ENCODE results near the gene SLC15A4. TPM values are rescaled to one million over a fixed set of nuclear protein-coding genes. Genes with fewer than 3 reads are reported as not detected.

SLC15A4 gene
- total RNA-seq, 3 donors from 2014 or later (not counting 1 experiment from before 2014, with no cell fraction given): 176 to 306 (median 250) TPM

DNA sequence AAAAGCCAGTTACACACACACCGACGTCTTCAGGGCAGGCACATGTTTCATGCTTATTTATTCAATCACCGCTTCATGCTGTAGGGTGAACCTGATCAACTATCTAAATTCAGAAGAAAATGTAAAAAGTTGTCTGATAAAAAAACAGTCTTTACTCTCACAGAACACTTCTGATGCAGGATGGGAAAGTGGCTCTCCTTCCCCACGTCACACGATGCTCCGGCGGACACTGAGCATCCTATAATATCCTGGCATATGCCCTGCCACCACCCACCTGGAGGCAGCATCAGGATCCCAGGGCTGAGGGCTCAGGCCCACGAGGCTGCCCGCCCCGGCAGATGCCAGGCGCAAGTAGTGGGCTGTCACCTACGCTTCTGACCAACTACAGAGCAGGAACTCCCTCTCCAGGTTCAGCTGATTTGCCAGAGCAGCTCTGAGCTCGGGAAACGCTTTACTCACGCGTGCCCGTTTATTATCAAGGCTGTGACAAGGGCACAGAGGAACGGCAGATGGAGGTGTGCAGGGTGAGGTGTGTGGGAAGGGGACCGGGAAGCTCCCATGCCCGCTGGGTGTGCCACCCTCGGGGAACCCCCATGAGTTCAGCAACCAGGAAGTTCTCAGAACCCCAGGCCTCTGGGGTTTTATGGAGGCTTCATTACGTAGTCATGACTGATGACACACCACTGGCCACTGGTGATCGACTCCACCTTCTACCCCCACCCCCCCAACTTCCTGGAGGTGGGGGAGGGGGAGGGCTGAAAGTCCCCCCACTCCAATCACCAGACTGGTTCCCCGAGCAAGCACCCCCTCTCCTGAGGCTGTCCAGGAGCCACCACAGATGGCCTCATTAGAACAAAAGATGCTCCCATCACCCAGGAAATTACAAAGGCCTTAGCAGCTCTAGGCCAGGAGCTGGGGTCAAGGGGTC, 32.1 kb downstream of the SLC15A4 start:
- Histone ChIP-seq H3K36me3 (ENCODE audit: control insufficient read depth, insufficient read depth, low read length) (peaks cover 32% of the 10 kb centered on the region), H3K27me3 (ENCODE audit: control insufficient read depth, insufficient read depth, low read length) (no peaks in the 10 kb centered on the region), H3K4me1 (ENCODE audit: control insufficient read depth, insufficient read depth, low read length) (peaks cover 70% of the 10 kb centered on the region), H3K9me3 (ENCODE audit: control insufficient read depth, insufficient read depth, low read length) (no peaks in the 10 kb centered on the region), H3K27ac (ENCODE audit: low read length) (peak overlapping the region; percentile 100), H3K4me3 (ENCODE audit: low read length) (no peak overlapping the region)
- H3K36me3 Mint-ChIP-seq: no peaks in the 10 kb centered on the region
- peak; percentile 46 to 54 for DNase-seq
- TF ChIP-seq, protein P1, sequence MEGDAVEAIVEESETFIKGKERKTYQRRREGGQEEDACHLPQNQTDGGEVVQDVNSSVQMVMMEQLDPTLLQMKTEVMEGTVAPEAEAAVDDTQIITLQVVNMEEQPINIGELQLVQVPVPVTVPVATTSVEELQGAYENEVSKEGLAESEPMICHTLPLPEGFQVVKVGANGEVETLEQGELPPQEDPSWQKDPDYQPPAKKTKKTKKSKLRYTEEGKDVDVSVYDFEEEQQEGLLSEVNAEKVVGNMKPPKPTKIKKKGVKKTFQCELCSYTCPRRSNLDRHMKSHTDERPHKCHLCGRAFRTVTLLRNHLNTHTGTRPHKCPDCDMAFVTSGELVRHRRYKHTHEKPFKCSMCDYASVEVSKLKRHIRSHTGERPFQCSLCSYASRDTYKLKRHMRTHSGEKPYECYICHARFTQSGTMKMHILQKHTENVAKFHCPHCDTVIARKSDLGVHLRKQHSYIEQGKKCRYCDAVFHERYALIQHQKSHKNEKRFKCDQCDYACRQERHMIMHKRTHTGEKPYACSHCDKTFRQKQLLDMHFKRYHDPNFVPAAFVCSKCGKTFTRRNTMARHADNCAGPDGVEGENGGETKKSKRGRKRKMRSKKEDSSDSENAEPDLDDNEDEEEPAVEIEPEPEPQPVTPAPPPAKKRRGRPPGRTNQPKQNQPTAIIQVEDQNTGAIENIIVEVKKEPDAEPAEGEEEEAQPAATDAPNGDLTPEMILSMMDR (IDR thresholded peaks at IDR 0.05): no peak
- 71% methylated on average over 22 of the region's 24 CpGs for WGBS (ENCODE audit: insufficient coverage)
- peak overlapping the region; percentile 100 for H3K27ac Mint-ChIP-seq
- H3K4me1 Mint-ChIP-seq: peaks cover 63 to 69% of the 10 kb centered on the region in 2 donors
- intact Hi-C loops (cut with micrococcal nuclease): loop anchor here (10.0 kb wide), 1 partner anchor 147 kb away; no protein-coding TSS in a partner anchor
- peak; percentile 41 to 66 (median 56) for ATAC-seq
- H3K4me3 Mint-ChIP-seq: peak overlapping the region; percentile 94
- H3K9me3 Mint-ChIP-seq: peaks cover 0 to 2% of the 10 kb centered on the region in 2 donors
- H3K27me3 Mint-ChIP-seq (ENCODE audit: low read depth in 2 of 2): no peaks in the 10 kb centered on the region

DNA sequence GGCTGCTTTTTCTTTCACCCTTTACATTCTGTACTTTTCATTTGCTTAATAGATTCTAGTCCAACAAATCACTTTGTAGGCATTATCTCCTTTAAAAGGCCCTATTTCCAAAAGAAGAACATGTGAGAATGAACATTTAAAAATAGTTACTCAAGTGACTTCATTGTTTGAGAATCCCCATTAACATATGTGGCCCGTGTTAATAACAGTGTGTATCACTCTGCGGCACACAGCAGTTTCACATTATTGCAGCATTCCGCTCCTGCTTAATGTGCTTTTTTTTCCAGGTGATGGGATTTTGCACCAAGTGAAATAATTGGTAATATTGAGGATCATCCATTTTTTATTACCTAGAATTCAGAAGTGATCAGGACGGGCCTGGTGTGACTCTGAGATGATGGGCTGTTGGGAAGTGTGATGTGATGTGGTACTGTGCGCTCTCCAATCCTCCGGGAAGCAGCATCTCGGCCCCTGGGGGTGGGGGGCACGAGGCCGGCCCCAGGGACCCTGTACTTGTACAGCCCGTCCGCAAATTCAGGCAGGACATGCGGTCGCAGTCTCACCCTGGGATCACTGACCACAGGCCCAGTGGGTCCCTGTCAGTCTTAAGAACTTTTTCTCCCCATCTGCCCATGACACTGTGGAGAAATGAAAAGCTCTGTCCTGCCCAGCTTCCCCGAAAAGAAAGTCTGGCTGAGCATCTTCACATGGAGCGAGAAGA, 32.9 kb downstream of the SLC15A4 start:
- Mint-ChIP-seq H3K36me3 (no peaks in the 10 kb centered on the region), H3K9me3 (no peaks in the 10 kb centered on the region), H3K27me3 (ENCODE audit: low read depth in 2 of 2) (no peaks in the 10 kb centered on the region), H3K4me3 (peak overlapping the region; percentile 9), H3K4me1 (peaks cover 56 to 60% of the 10 kb centered on the region in 2 donors), H3K27ac (peak overlapping the region; percentile 100)
- TF ChIP-seq, protein P1 (IDR thresholded peaks at IDR 0.05): no peak
- intact Hi-C loops (cut with micrococcal nuclease): loop anchor here (10.0 kb wide), 1 partner anchor 146 kb away; no protein-coding TSS in a partner anchor
- Histone ChIP-seq H3K27ac (ENCODE audit: low read length) (peak overlapping the region; percentile 100), H3K4me1 (ENCODE audit: control insufficient read depth, insufficient read depth, low read length) (peaks cover 61% of the 10 kb centered on the region), H3K4me3 (ENCODE audit: low read length) (no peak overlapping the region), H3K9me3 (ENCODE audit: control insufficient read depth, insufficient read depth, low read length) (no peaks in the 10 kb centered on the region), H3K27me3 (ENCODE audit: control insufficient read depth, insufficient read depth, low read length) (no peaks in the 10 kb centered on the region), H3K36me3 (ENCODE audit: control insufficient read depth, insufficient read depth, low read length) (peaks cover 32% of the 10 kb centered on the region)
- DNase-seq (no peak), ATAC-seq (no peak)
- 97% methylated on average over 15 of the region's 15 CpGs for WGBS (ENCODE audit: insufficient coverage)

DNA sequence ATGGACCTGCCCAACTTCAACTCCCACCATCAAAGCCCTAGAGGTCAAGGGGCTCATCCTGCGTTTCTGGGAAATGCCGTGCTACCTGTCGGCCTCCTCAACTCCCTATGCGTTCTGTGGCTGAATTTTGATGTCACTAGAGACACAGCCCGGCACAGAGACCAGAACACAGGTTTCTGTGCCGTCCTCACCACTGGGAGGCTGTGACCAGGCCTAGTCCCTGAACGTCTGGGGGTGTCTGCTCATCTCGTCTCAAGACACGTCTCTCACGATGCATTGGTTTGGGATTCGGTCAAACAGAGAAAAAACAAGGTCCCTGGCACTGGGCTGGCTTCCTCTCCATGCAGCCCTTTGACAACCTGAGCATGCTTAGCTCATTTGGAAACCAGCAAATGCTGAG, 33.5 kb downstream of the SLC15A4 start:
- Histone ChIP-seq H3K27ac (ENCODE audit: low read length) (no peak overlapping the region), H3K36me3 (ENCODE audit: control insufficient read depth, insufficient read depth, low read length) (peaks cover 32% of the 10 kb centered on the region), H3K4me1 (ENCODE audit: control insufficient read depth, insufficient read depth, low read length) (peaks cover 55% of the 10 kb centered on the region), H3K27me3 (ENCODE audit: control insufficient read depth, insufficient read depth, low read length) (no peaks in the 10 kb centered on the region), H3K4me3 (ENCODE audit: low read length) (no peak overlapping the region), H3K9me3 (ENCODE audit: control insufficient read depth, insufficient read depth, low read length) (no peaks in the 10 kb centered on the region)
- ATAC-seq (no peak), DNase-seq (no peak)
- WGBS (ENCODE audit: insufficient coverage): 88% methylated on average over 11 of the region's 11 CpGs
- Mint-ChIP-seq H3K36me3 (no peaks in the 10 kb centered on the region), H3K4me1 (peaks cover 56 to 60% of the 10 kb centered on the region in 2 donors), H3K27me3 (ENCODE audit: low read depth in 2 of 2) (no peaks in the 10 kb centered on the region), H3K9me3 (no peaks in the 10 kb centered on the region), H3K27ac (peak overlapping the region; percentile 100), H3K4me3 (no peak overlapping the region)
- TF ChIP-seq, protein P1 (IDR thresholded peaks at IDR 0.05): no peak
- intact Hi-C loops (cut with micrococcal nuclease): loop anchor here (10.0 kb wide), 1 partner anchor 145 kb away; no protein-coding TSS in a partner anchor

Data from natural killer cell (primary cell).